Measurements from ENCODE around the gene ZNF414. TPM values are rescaled to one million over a fixed set of nuclear protein-coding genes. Genes with fewer than 3 reads are reported as not detected.

ZNF414 gene
- total and polyA plus RNA-seq, 10 of the 15 experiments (the other 5 are each of a cell fraction or from before 2014, with no cell fraction given): 0.16 to 23.7 (median 5.3) TPM; not detected in 1

- Histone ChIP-seq H3K9ac (ENCODE audit: control insufficient read depth, insufficient read depth, low read length) (no peak overlapping the region), H2AFZ (ENCODE audit: control insufficient read depth, low read depth, low read length) (no peak overlapping the region), H3K4me3 (no peak overlapping the region), H4K20me1 (ENCODE audit: control insufficient read depth, insufficient read depth) (no peaks in the 10 kb centered on the region), H3K79me2 (ENCODE audit: control insufficient read depth, insufficient read depth, low read length) (no peaks in the 10 kb centered on the region), H3K36me3 (ENCODE audit: control insufficient read depth in 2 of 2, insufficient read depth in 2 of 2, low read length in 1 of 2) (peaks cover 0 to 2% of the 10 kb centered on the region in 2 experiments; a peak in 1 of 4 replicates), H3K4me1 (ENCODE audit: control insufficient read depth, insufficient read depth, low read length) (no peaks in the 10 kb centered on the region), H3K27me3 (replicated peaks in 1 of 2; ENCODE audit: control insufficient read depth in 2 of 2, insufficient read depth in 2 of 2, low read length in 1 of 2) (no peaks in the 10 kb centered on the region), H3K27ac (ENCODE audit: control insufficient read depth, insufficient read depth) (no peak overlapping the region), H3K4me2 (ENCODE audit: control insufficient read depth, insufficient read depth) (no peak overlapping the region), H3K9me3 (replicated peaks; ENCODE audit: control insufficient read depth, insufficient read depth, low read length) (no peaks in the 10 kb centered on the region; the same call in 2 of the 3 replicates)
- TF ChIP-seq SUPT20H (IDR thresholded peaks at IDR 0.05; ENCODE audit: borderline replicate concordance, control insufficient read depth, low read depth, low read length): no peak
- no peak for TF ChIP-seq IKZF2 (IDR thresholded peaks at IDR 0.05)
- ChIA-PET SMC1A (ENCODE audit: uncharacterized antibody, unreplicated experiment) (no interaction called here), RAD21 (ENCODE audit: unreplicated experiment) (no interaction called here), CTCF (no interaction called here), POLR2A (no interaction called here)
- in situ Hi-C loops (cut with MboI) (no loop called here), intact Hi-C loops (cut with micrococcal nuclease; ENCODE audit: unreplicated experiment) (no loop called here)
- no peak for ATAC-seq
- DNase-seq (ENCODE audit: low read depth, low spot score): no peak
- 82% methylated on average over 47 of the region's 57 CpGs for WGBS (ENCODE audit: insufficient coverage, insufficient replicate concordance, low lambda C conversion rate, missing lambda C conversion rate)
- BruUV-seq (replicated peaks): no TSS peak
- no peak for FAIRE-seq
Measured at GRCh38 chr19:8526345-8527091, 12.6 kb upstream of the ZNF414 start.

- FAIRE-seq (no peak), ATAC-seq (no peak), DNase-seq (ENCODE audit: low read depth, low spot score) (no peak)
- WGBS (ENCODE audit: insufficient coverage, insufficient replicate concordance, low lambda C conversion rate, missing lambda C conversion rate): 87% methylated on average over 14 of the region's 15 CpGs
- intact Hi-C loops (cut with micrococcal nuclease; ENCODE audit: unreplicated experiment): no loop called here
- RAD21 ChIA-PET (ENCODE audit: unreplicated experiment): interaction anchor here (1.1 kb wide), 1 partner anchor 11 kb away, joined by 4 read pairs; the partner anchor contains the start of gene ZNF414
- Histone ChIP-seq H3K4me3 (no peak overlapping the region), H4K20me1 (ENCODE audit: control insufficient read depth, insufficient read depth) (no peaks in the 10 kb centered on the region), H3K79me2 (ENCODE audit: control insufficient read depth, insufficient read depth, low read length) (no peaks in the 10 kb centered on the region), H3K36me3 (ENCODE audit: control insufficient read depth in 2 of 2, insufficient read depth in 2 of 2, low read length in 1 of 2) (peaks cover 0 to 2% of the 10 kb centered on the region in 2 experiments; a peak in 1 of 4 replicates), H3K4me1 (ENCODE audit: control insufficient read depth, insufficient read depth, low read length) (no peaks in the 10 kb centered on the region), H3K27me3 (replicated peaks in 1 of 2; ENCODE audit: control insufficient read depth in 2 of 2, insufficient read depth in 2 of 2, low read length in 1 of 2) (no peaks in the 10 kb centered on the region), H3K27ac (ENCODE audit: control insufficient read depth, insufficient read depth) (no peak overlapping the region), H3K9ac (ENCODE audit: control insufficient read depth, insufficient read depth, low read length) (no peak overlapping the region), H3K9me3 (replicated peaks; ENCODE audit: control insufficient read depth, insufficient read depth, low read length) (no peaks in the 10 kb centered on the region; the same call in 2 of the 3 replicates), H3K4me2 (ENCODE audit: control insufficient read depth, insufficient read depth) (no peak overlapping the region), H2AFZ (ENCODE audit: control insufficient read depth, low read depth, low read length) (no peak overlapping the region)
- in situ Hi-C loops (cut with MboI): no loop called here
- SMC1A ChIA-PET (ENCODE audit: uncharacterized antibody, unreplicated experiment): no interaction called here
- no TSS peak for BruUV-seq (replicated peaks)
- POLR2A ChIA-PET: no interaction called here
- CTCF ChIA-PET: no interaction called here
- TF ChIP-seq E4F1 (IDR thresholded peaks at IDR 0.05; ENCODE audit: borderline replicate concordance, partially characterized antibody): no peak
- TF ChIP-seq BACH1 (IDR thresholded peaks at IDR 0.05; ENCODE audit: borderline replicate concordance): no peak
- TF ChIP-seq ZBTB4 (CRISPR knock-in tag; IDR thresholded peaks at IDR 0.05): no peak
- TF ChIP-seq ZNF217 (IDR thresholded peaks at IDR 0.05): no peak
- no peak for TF ChIP-seq WRNIP1 (IDR thresholded peaks at IDR 0.05; ENCODE audit: borderline replicate concordance, low read depth, low read length)
- TF ChIP-seq SPI1 (IDR thresholded peaks at IDR 0.05; ENCODE audit: borderline replicate concordance, insufficient read depth, low read depth, low read length): no peak
- TF ChIP-seq CHD1 (IDR thresholded peaks at IDR 0.05; ENCODE audit: low read depth, low read length): no peak
- no peak for TF ChIP-seq JUNB (IDR thresholded peaks at IDR 0.05)
- no peak for TF ChIP-seq CEBPB (IDR thresholded peaks at IDR 0.05; ENCODE audit: borderline replicate concordance in 1 of 2, low read depth in 2 of 2, low read length in 2 of 2)
Measured at GRCh38 chr19:8525401-8525684, 11.4 kb upstream of the ZNF414 start.

Data from GM12878 (cell line).